OCI-LY1 (cell line): ENCODE data around the gene PTPRF.

Experiments
- CTCF ChIP-seq: fragments of 200-600 bp; sonication (generic), shearing (Covaris generic); IDR thresholded peaks from 2 replicates; pipeline ENCODE4 v1.5.1; 2017; ENCODE audit warnings: mild to moderate bottlenecking, antibody characterized with exemption, low read length, moderate library complexity, mixed read lengths
- EZH2 ChIP-seq: fragments of 200-600 bp; sonication (generic), shearing (Covaris generic); IDR thresholded peaks from 2 replicates; pipeline ENCODE4 v1.8.0; 2017; ENCODE audit warnings: borderline replicate concordance, mixed run types, mild to moderate bottlenecking, antibody characterized with exemption, low read length, moderate library complexity, mixed read lengths

- TF ChIP-seq CTCF (no peak), EZH2 (no peak)
These were observed 139.2 kb downstream of the PTPRF start for GRCh38 chr1:43669878-43670277.
